Measurements from ENCODE around the gene MBNL3. TPM values are rescaled to one million over a fixed set of nuclear protein-coding genes. Genes with fewer than 3 reads are reported as not detected.

The MBNL3 gene
- total and polyA plus RNA-seq, 7 donors, result 1.7 to 5.8 (median 5.4) TPM

DNA sequence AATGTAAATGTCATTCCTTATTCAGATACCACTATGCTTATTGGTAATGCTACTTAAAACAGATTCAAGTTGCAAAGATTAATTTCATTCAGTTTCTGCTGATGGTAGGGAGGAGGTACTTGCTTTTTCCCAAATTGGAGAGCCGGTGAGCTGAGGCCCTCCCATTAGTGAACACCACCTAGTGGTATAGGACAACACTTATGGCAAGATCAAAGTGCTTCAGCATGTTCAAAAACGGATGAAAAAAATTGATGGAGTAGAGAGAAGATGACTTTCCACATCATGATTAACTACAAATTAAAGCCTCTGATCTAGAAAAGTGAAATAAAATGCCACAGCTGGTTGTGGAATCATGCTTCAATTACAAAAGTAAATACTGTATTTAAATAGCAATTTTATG lies 112.9 kb downstream of the MBNL3 start:
- no peaks in the 10 kb centered on the region for H3K9me3 ChIP-seq
- TF ChIP-seq POLR2A (IDR thresholded peaks at IDR 0.05) (no peak), EP300 (IDR thresholded peaks at IDR 0.05) (no peak), POLR2AphosphoS5 (IDR thresholded peaks at IDR 0.05) (no peak)
- TF ChIP-seq, protein P1, sequence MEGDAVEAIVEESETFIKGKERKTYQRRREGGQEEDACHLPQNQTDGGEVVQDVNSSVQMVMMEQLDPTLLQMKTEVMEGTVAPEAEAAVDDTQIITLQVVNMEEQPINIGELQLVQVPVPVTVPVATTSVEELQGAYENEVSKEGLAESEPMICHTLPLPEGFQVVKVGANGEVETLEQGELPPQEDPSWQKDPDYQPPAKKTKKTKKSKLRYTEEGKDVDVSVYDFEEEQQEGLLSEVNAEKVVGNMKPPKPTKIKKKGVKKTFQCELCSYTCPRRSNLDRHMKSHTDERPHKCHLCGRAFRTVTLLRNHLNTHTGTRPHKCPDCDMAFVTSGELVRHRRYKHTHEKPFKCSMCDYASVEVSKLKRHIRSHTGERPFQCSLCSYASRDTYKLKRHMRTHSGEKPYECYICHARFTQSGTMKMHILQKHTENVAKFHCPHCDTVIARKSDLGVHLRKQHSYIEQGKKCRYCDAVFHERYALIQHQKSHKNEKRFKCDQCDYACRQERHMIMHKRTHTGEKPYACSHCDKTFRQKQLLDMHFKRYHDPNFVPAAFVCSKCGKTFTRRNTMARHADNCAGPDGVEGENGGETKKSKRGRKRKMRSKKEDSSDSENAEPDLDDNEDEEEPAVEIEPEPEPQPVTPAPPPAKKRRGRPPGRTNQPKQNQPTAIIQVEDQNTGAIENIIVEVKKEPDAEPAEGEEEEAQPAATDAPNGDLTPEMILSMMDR (IDR thresholded peaks at IDR 0.05), result no peak
- no peak overlapping the region for H3K27ac ChIP-seq
- 64 to 77% methylated on average over 2 of the region's 2 CpGs for WGBS, 2 donors
- peaks cover 0 to 3% (median 0%) of the 10 kb centered on the region in 4 donors for H3K4me1 ChIP-seq
- no peaks in the 10 kb centered on the region for H3K27me3 ChIP-seq
- intact Hi-C loops (cut with DNase I), result no loop called here
- H3K36me3 ChIP-seq, result no peaks in the 10 kb centered on the region
- no peak overlapping the region for H3K4me3 ChIP-seq
- DNase-seq, result no peak

DNA sequence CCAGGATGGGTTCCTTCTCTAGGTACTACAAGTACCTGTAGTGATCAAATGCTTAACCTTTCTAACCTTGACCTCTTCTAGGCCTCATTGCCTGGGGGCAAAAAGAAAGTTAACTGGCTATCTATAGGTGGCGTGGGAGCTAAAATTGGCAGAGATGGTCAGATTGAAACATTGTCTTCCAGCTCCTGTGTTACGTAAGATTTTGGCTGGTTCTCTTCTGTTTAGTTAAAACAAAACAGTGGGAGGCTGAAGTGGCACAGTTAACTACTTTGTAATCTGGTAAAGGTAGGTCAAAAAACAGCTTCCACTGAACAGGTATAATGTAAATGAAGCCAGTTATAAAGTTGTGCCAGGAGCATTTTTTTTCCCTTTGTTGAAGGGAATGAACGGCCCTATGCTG lies 115.2 kb downstream of the MBNL3 start:
- H3K27me3 ChIP-seq, result no peaks in the 10 kb centered on the region
- TF ChIP-seq, protein P1 (IDR thresholded peaks at IDR 0.05), result no peak
- TF ChIP-seq POLR2A (IDR thresholded peaks at IDR 0.05), result no peak
- no peak for TF ChIP-seq POLR2AphosphoS5 (IDR thresholded peaks at IDR 0.05)
- no peak for TF ChIP-seq EP300 (IDR thresholded peaks at IDR 0.05)
- H3K27ac ChIP-seq, result no peak overlapping the region
- no peaks in the 10 kb centered on the region for H3K36me3 ChIP-seq
- intact Hi-C loops (cut with DNase I), result no loop called here
- WGBS, 2 donors, result 93% methylated on average over 3 of the region's 3 CpGs
- no peaks in the 10 kb centered on the region for H3K9me3 ChIP-seq
- peaks cover 0 to 3% (median 0%) of the 10 kb centered on the region in 4 donors for H3K4me1 ChIP-seq
- H3K4me3 ChIP-seq, result no peak overlapping the region
- DNase-seq, result no peak

DNA sequence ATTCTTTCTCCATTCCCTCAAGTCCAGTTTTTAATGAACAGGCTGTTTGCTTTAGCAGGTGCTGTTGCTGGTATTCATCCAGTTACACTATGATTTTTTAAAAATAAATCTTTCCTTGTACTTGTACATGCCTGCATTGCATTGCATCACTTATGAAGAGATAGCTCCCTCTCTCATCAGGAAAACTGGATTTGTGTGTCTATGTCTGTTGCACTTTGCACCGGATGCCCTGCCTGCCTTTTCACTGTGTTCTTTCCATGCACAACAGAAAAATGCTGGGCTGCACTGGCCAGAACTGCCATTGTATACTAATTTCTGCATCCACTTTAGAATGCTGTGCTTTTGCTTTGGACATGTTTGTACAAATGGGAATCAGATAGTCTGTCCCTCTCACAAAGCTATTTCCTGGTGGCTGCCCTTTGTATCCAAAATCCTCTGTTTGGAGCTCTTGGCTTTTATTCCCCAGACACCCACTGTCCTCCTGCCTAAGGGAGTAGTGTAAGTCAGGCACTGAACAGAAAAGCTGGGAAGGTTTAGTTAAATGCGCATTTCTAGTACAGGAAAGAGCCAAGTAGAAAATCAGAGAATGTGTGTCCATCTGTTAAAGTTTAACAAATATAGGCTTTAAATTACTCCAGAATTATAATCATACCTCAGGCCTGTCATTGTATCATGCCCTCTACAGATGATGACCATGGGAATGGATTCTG lies 119.1 kb downstream of the MBNL3 start:
- Histone ChIP-seq H3K27ac (no peak overlapping the region), H3K9me3 (no peaks in the 10 kb centered on the region), H3K4me1 (peaks cover 0 to 3% (median 0%) of the 10 kb centered on the region in 4 donors), H3K36me3 (no peaks in the 10 kb centered on the region), H3K4me3 (no peak overlapping the region), H3K27me3 (no peaks in the 10 kb centered on the region)
- intact Hi-C loops (cut with DNase I), result no loop called here
- no peak for TF ChIP-seq POLR2AphosphoS5 (IDR thresholded peaks at IDR 0.05)
- no peak for TF ChIP-seq EP300 (IDR thresholded peaks at IDR 0.05)
- no peak for TF ChIP-seq POLR2A (IDR thresholded peaks at IDR 0.05)
- TF ChIP-seq, protein P1 (IDR thresholded peaks at IDR 0.05), result no peak
- DNase-seq, result no peak
- 14 to 69% methylated on average over 2 of the region's 2 CpGs for WGBS, 2 donors

DNA sequence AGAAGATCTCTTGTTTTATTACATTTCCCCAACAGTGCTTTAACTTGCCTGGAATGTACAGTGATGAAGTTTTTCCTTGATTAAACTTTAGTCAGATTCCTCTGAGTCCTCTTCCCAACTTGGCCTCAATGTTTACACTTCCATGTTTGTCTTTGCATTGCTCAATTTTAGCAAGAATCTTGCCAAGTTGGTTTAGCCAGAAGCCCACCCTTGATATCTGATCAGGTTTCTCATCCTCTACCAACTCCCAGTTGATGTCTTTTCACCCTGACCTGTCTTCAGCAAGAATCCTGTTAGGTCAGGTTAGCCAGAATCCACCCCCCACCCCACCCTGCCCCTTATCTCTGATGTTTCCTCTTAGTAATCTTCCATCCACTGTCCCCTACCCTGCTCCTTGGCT lies 120.9 kb downstream of the MBNL3 start:
- no peaks in the 10 kb centered on the region for H3K27me3 ChIP-seq
- TF ChIP-seq, protein P1 (IDR thresholded peaks at IDR 0.05), result no peak
- TF ChIP-seq POLR2A (IDR thresholded peaks at IDR 0.05) (no peak), EP300 (IDR thresholded peaks at IDR 0.05) (no peak), POLR2AphosphoS5 (IDR thresholded peaks at IDR 0.05) (no peak)
- no peaks in the 10 kb centered on the region for H3K36me3 ChIP-seq
- no peak for DNase-seq
- no peaks in the 10 kb centered on the region for H3K4me1 ChIP-seq
- H3K9me3 ChIP-seq, result no peaks in the 10 kb centered on the region
- no peak overlapping the region for H3K27ac ChIP-seq
- intact Hi-C loops (cut with DNase I), result no loop called here
- no peak overlapping the region for H3K4me3 ChIP-seq

DNA sequence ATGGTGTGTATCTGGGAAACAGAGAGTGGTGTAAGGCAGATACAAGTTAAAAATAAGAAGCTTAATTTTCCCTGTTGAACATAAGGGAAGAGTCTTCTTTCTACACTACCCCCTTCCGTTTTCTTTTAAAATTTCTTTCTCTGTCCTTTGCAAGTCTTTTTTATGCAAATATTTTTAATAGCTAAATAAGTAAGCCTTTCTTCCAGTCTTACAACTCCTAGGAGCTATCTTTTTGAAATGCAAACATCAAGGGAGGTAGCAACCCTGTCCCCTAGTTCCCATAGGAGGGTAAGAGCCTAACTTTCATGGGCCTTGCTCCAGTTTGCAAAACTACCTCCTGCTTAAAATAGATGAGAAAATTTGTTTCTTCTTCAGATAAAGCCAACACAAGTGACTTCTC lies 121.5 kb downstream of the MBNL3 start:
- no peak for DNase-seq
- Histone ChIP-seq H3K4me3 (no peak overlapping the region), H3K9me3 (no peaks in the 10 kb centered on the region), H3K4me1 (no peaks in the 10 kb centered on the region), H3K27ac (no peak overlapping the region), H3K36me3 (no peaks in the 10 kb centered on the region), H3K27me3 (no peaks in the 10 kb centered on the region)
- WGBS, 2 donors, result 97 to 100% methylated on average over 1 of the region's 1 CpG
- no peak for TF ChIP-seq EP300 (IDR thresholded peaks at IDR 0.05)
- TF ChIP-seq, protein P1 (IDR thresholded peaks at IDR 0.05), result no peak
- no peak for TF ChIP-seq POLR2A (IDR thresholded peaks at IDR 0.05)
- TF ChIP-seq POLR2AphosphoS5 (IDR thresholded peaks at IDR 0.05), result no peak
- intact Hi-C loops (cut with DNase I), result no loop called here

Data from sigmoid colon (tissue), 7 donors.